AG04450 (cell line): ENCODE data around the gene RAB31. TPM values are rescaled to one million over a fixed set of nuclear protein-coding genes. Genes with fewer than 3 reads are reported as not detected.

Experiments
- CTCF ChIA-PET: fragments of 300-600, 350-600 bp; formaldehyde crosslinking; extraction: SDS; loops from one replicate; lab custom pipeline; 2022; ENCODE audit warnings: antibody characterized with exemption, inconsistent platforms; lab: Charles Lee
- POLR2A ChIA-PET: fragments of 350-600 bp; formaldehyde crosslinking; extraction: SDS; loops from one replicate; lab custom pipeline; 2021; ENCODE audit warnings: antibody characterized with exemption, inconsistent platforms; lab: Yijun Ruan, JAX
- DNase-seq: peaks from one replicate; pipeline ENCODE4 v3.0.0-alpha.2; 2011; ENCODE audit warnings: low read depth, low spot score
- H3K27ac ChIP-seq: one replicate; pipeline ENCODE4 v1.5.1; 2012; ENCODE audit warnings: low read depth, low read length, control low read depth
- H3K27me3 ChIP-seq: one replicate; pipeline ENCODE4 v1.6.0; 2012; ENCODE audit warnings: low read length; ENCODE audit not compliant: control insufficient read depth, insufficient read depth
- H3K4me3 ChIP-seq: 2 replicates; pipeline ENCODE4 v1.5.1; 2011; ENCODE audit warnings: mild to moderate bottlenecking, low read depth, low read length, control low read depth
- H3K9me3 ChIP-seq: 2 replicates; pipeline ENCODE4 v1.5.1; 2012; ENCODE audit warnings: low read length; ENCODE audit not compliant: control insufficient read depth, insufficient read depth
- polyA plus RNA-seq: library from polyadenylated mRNA; depleted of rRNA; stranded (reverse); fragments of >200 nt; gene quantifications from 2 replicates; pipeline ENCODE4 v1.2.3, GENCODE V29; 2011
- TF ChIP-seq, protein P1 (sequence below): IDR thresholded peaks from 2 replicates; pipeline ENCODE4 v1.5.1; 2011; ENCODE audit warnings: low read depth, low read length, control low read depth, inconsistent platforms

RAB31 gene
- polyA plus RNA-seq, 1 experiment, result 43.7 TPM

DNA sequence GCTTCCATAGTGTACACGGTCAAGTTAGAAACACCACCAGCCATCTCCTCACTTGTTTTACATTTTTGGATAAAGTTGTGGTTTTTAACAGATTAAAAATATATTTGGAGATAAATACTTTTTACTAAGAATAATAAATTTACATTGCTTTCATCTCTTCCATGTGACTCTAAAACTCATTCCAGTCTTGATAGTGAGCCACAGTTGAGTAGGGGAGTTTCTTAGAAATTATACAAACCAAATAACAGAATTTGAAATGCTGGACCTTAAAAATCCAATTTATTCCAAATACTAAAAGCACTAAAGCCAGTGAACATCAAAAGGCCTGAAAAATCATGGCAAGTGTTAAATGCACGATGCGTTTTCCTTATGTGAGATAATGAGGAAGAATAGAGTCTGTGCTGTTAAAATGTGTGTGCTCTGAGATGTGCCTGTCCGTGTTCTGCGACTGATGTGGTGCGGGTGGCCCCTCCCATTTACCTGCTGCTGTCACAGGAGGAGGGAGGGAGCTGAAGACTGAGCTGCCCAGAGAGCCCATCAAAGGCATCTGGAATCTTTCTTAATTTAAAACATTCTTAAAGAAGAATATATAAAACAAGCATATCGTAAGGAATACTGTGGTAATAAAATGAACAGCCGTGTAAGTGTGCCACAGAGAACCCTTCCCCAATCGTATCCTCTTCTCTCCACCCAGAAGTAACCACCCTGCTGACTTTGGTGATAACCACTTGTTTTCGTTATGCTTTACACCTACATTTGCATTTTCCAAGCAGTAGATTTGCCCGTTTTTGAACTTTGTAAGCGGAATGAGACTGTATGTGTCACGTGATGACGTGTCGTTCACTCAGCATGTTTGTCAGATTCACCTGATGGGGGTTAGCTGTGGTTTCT is 120.7 kb downstream of the RAB31 start:
- Histone ChIP-seq H3K4me3 (no peak overlapping the region), H3K27ac (peak overlapping the region; percentile 95), H3K9me3 (no peaks in the 10 kb centered on the region; the same call in 1 of the 2 replicates), H3K27me3 (no peaks in the 10 kb centered on the region)
- POLR2A ChIA-PET, result no interaction called here
- CTCF ChIA-PET, result no interaction called here
- no peak for DNase-seq
- TF ChIP-seq, protein P1, sequence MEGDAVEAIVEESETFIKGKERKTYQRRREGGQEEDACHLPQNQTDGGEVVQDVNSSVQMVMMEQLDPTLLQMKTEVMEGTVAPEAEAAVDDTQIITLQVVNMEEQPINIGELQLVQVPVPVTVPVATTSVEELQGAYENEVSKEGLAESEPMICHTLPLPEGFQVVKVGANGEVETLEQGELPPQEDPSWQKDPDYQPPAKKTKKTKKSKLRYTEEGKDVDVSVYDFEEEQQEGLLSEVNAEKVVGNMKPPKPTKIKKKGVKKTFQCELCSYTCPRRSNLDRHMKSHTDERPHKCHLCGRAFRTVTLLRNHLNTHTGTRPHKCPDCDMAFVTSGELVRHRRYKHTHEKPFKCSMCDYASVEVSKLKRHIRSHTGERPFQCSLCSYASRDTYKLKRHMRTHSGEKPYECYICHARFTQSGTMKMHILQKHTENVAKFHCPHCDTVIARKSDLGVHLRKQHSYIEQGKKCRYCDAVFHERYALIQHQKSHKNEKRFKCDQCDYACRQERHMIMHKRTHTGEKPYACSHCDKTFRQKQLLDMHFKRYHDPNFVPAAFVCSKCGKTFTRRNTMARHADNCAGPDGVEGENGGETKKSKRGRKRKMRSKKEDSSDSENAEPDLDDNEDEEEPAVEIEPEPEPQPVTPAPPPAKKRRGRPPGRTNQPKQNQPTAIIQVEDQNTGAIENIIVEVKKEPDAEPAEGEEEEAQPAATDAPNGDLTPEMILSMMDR, result no peak

DNA sequence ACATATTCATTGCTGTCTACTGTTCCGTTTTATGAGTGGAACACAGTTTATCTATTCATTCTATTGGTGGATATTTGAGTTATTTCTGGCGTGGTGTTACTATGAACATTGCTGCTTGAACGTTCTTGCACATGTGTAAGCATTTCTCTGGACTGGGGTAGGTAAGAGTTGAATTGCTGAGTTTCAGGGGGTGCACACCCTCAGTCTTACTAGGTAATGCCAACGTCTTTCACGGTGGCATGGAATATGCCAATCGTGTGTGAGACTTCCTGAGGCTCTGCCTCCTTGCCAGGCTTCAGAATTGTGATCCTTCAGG is 121.3 kb downstream of the RAB31 start:
- CTCF ChIA-PET, result no interaction called here

DNA sequence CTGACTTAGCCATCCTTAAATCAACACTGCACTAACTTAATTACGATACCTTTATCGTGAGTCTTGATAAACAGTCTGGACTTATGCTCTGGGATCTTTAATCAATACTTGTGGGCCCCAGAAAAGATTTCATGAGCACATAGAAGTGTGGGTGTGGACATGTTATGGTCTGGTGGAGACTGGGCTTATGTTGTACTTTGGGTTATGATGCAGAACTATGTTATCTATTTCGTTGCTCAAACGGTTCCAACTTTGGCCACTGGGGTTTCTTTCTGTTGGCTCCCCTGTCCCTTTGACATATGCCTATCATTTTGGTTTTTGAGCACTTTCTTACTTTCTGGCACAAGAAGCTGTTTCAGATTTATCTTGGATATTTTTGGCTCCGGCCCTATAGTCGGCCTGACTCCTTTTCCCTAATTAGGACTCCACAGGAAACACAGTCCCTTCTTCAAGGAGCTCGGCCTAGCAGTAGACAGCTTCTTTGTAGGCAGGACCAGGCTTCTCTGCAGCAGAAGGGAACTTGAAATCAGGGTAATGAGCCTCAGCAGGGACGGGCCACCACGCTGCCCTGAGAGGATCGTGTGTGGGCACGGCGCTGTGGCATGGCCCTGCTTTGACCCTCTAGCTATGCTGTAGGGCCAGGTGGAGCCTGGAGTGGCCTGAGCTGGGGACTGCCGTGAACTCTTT is 123.1 kb downstream of the RAB31 start:
- DNase-seq, result no peak
- H3K4me3 ChIP-seq, result no peak overlapping the region
- H3K27ac ChIP-seq, result no peak overlapping the region
- no peaks in the 10 kb centered on the region for H3K27me3 ChIP-seq
- POLR2A ChIA-PET, result no interaction called here
- TF ChIP-seq, protein P1, result no peak
- no peaks in the 10 kb centered on the region; the same call in 1 of the 2 replicates for H3K9me3 ChIP-seq
- CTCF ChIA-PET, result interaction anchor here (0.6 kb wide), 1 partner anchor 131 kb away, joined by 4 read pairs; no protein-coding TSS in a partner anchor

More for the DNA sequence above, 121.3 kb downstream of the RAB31 start:
- Histone ChIP-seq H3K9me3 (no peaks in the 10 kb centered on the region; the same call in 1 of the 2 replicates), H3K27ac (no peak overlapping the region), H3K4me3 (no peak overlapping the region), H3K27me3 (no peaks in the 10 kb centered on the region)
- TF ChIP-seq, protein P1, result no peak
- POLR2A ChIA-PET, result no interaction called here
- no peak for DNase-seq

DNA sequence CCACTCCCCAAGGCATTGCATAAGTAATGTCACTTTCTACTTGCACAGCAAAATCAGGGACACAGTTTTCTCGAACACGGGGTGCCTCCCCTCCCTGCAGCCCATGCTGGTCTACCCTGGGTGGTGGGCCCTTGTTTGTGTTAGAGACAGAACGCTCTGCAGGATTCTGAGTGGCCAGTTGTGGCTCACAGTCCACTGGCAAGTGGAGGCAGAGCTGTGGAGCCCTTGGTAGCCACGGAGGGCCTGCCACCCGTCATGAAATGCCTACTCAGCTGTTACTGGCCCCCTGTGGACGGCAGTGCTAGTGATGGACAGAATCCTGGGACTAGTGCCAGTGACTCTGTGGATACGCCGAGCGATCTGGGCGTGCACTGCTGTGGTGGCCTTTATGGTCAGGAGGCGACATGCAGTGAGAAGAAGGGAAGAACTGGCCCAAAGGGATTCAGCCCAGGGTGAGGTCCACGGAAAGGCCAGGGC is 123.7 kb downstream of the RAB31 start:
- POLR2A ChIA-PET, result no interaction called here
- TF ChIP-seq, protein P1, result no peak
- no peaks in the 10 kb centered on the region for H3K27me3 ChIP-seq
- no peak overlapping the region for H3K27ac ChIP-seq
- H3K9me3 ChIP-seq, result no peaks in the 10 kb centered on the region; the same call in 1 of the 2 replicates
- CTCF ChIA-PET, result interaction anchor here (0.6 kb wide), 1 partner anchor 131 kb away, joined by 4 read pairs; no protein-coding TSS in a partner anchor
- no peak overlapping the region for H3K4me3 ChIP-seq
- DNase-seq, result no peak
